Ectodermal cell (in vitro differentiated cells): Measurements from ENCODE around the gene PARD6G.

Source experiments
- H3K27ac ChIP-seq: 2 replicates; pipeline ENCODE4 v1.7.0; 2013; ENCODE audit warnings: mild to moderate bottlenecking, low read depth, low read length; ENCODE audit not compliant: insufficient read depth, poor library complexity, severe bottlenecking
- H3K27me3 ChIP-seq: 2 replicates; pipeline ENCODE4 v1.7.0; 2013; ENCODE audit warnings: mild to moderate bottlenecking, low read length; ENCODE audit not compliant: insufficient read depth, control insufficient read depth, poor library complexity, severe bottlenecking
- H3K36me3 ChIP-seq: one replicate; pipeline ENCODE4 v1.7.0; 2013; ENCODE audit warnings: low read length; ENCODE audit not compliant: control insufficient read depth, insufficient read depth
- H3K4me1 ChIP-seq: one replicate; pipeline ENCODE4 v1.7.0; 2013; ENCODE audit warnings: low read length; ENCODE audit not compliant: control insufficient read depth, insufficient read depth
- H3K4me3 ChIP-seq: 2 replicates; pipeline ENCODE4 v1.7.0; 2013; ENCODE audit warnings: low read depth, low read length, control low read depth; ENCODE audit not compliant: insufficient read depth
- H3K9me3 ChIP-seq: 2 replicates; pipeline ENCODE4 v1.7.0; 2013; ENCODE audit warnings: mild to moderate bottlenecking, low read length, moderate library complexity; ENCODE audit not compliant: control insufficient read depth
- WGBS, 2 experiments: methylation state at CpG; one replicate each; pipeline ENCODE4 v1.1.7; 2013; ENCODE audit warnings: missing lambda C conversion rate in 2 of 2; 5-methylcytosine and 5-hydroxymethylcytosine counted together

PARD6G gene

DNA sequence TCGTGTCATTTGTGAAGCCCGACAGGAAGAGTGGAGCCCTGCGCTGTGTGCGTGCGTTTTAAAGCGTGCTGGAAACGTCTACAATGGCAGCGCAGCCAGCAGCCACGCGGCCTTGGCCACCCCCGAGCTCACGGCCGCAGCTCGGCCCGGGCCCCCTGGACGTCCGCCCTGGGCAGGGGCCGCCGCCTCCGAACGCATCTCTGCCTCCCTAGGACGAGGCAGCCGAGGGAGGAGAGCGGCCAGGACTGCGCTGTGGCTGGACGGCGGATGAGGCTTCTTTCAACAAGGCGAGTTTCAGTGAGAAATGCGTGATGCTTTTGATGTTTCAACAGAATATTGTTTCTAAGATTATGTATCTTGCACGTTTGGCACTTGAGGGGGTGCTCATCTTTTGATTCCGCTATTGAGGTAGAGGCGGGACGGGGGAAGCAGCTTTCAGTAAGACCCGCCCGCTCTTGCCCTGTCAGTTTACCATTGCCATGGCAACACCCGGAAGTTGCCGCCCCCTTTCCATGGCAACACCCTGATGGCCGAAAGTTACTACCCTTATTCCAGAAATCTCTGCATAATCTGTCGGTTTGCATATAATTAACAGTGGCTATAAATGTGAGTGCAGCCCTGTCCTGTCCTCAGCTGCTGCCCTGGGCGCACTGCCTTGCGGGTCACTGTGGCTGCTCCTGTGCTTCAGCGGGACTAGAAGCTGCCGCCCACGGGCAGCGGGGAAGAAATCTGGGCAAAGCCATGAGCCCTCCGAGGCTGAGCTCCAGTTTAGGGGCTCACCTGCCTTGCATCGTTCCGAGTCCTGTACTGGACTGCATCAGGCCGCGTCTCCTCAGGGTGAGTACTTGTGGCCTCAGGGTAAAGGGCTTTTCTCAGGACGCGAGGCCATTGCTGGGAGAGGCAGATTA is 99.6 kb downstream of the PARD6G start:
- Histone ChIP-seq H3K36me3 (peaks cover 3% of the 10 kb centered on the region), H3K9me3 (no peaks in the 10 kb centered on the region), H3K27ac (no peak overlapping the region), H3K4me1 (no peaks in the 10 kb centered on the region), H3K27me3 (no peaks in the 10 kb centered on the region), H3K4me3 (peak overlapping the region; percentile 34)
- 84 to 85% methylated on average over 52 of the region's 52 CpGs for WGBS, 2 experiments

DNA sequence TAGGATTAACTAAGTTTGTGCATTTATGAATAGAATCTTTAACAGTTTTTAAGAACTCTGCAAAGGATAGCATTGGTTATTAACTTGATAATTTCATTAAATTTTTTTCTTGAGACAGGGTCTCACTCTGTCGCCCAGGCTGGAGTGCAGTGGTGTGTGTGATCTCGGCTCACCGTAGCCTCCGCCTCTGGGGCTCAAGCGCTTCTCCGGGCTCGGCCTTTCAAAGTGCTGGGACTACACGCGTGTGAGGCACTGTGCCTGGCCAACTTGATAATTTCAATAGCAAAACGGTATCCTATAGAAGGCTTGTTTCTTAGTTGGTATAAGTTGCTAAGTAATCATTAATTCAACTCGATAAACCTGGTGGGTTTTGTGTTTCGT is 100.3 kb downstream of the PARD6G start:
- Histone ChIP-seq H3K9me3 (no peaks in the 10 kb centered on the region), H3K4me3 (peak overlapping the region; percentile 34), H3K36me3 (peaks cover 3% of the 10 kb centered on the region), H3K4me1 (no peaks in the 10 kb centered on the region), H3K27ac (no peak overlapping the region), H3K27me3 (no peaks in the 10 kb centered on the region)
- WGBS, 2 experiments, result 83 to 87% methylated on average over 12 of the region's 12 CpGs

DNA sequence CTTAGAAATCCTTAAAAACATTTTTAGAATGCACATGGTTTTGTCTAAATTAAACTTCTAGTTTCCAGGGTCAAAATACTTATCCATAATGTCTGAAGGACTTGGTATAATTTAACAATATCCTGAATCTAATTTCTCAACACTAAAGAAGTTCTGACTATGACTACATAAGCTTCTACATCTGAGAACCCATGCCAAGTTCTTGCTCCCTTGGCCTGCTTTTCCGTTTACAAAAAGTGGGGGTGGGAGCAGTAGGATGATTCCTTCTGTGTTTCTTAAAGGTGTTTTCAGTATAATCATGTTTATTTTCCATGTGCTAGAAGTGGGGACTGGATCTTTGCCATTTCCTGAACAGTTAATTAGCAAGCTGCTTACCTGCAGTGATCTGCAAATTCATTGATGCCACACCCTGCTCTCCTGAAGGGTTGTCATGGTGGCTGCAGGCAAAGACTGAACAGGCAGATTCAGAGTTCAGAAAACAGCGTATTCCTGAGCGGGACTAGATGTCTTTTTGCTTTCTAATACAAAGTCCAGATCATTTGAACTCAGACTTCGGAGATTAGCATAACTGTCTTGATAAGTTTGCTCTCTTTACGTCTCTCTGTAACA is 102.0 kb downstream of the PARD6G start:
- Histone ChIP-seq H3K9me3 (no peaks in the 10 kb centered on the region), H3K36me3 (peaks cover 3% of the 10 kb centered on the region), H3K27ac (no peak overlapping the region), H3K4me1 (no peaks in the 10 kb centered on the region), H3K4me3 (no peak overlapping the region), H3K27me3 (no peaks in the 10 kb centered on the region)
- 93% methylated on average over 5 of the region's 5 CpGs for WGBS, 2 experiments

DNA sequence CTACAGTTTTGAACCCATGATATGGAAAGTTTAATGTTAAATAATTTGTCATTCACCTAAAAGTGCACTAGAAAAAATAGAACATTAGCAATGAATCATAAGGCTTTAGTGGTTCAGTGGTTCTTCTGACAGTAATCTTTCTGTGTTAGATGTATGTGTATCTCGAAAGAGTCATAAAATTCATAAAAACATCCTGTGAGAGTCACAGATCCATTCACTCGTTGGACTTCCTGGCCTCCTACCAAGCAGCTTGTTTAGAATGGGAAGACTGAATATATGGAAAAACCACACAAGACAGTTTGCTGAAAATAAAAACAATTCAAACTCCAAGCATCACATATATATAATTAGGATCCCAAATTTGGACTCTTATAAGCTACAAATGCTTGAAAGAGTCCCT is 103.4 kb downstream of the PARD6G start:
- 89 to 100% methylated on average over 1 to 2 of the region's 2 CpGs for WGBS, 2 experiments
- H3K27ac ChIP-seq, result no peak overlapping the region
- H3K4me3 ChIP-seq, result no peak overlapping the region
- no peaks in the 10 kb centered on the region for H3K4me1 ChIP-seq
- no peaks in the 10 kb centered on the region for H3K27me3 ChIP-seq
- H3K36me3 ChIP-seq, result peaks cover 3% of the 10 kb centered on the region
- no peaks in the 10 kb centered on the region for H3K9me3 ChIP-seq

DNA sequence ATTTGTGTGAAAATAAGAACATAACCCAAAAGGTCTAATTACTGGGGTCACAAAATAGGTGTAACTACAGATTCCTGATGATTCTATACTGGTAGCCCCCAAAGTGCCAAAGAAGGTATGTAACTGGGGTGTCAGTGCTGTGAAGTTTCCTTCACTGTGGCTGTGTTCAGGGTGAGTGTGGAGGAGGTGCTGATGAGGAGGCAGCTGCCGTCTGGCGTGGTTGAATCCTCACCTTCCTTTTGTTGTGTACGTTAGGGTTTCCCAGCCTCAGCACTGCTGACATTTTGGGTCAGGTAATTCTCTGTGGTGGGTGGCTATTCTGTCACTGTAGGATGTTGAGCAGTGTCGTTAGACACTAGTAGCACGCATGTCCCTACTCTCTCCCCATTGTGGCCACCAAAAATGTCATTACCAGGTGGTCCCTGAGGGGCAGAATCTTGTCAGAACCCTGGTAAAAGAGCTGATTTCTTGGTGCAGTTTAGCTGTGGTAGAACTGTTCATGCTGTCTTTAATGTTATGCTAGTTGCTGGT is 106.8 kb downstream of the PARD6G start:
- 93 to 98% methylated on average over 5 of the region's 5 CpGs for WGBS, 2 experiments
- Histone ChIP-seq H3K9me3 (no peaks in the 10 kb centered on the region), H3K27ac (no peak overlapping the region), H3K27me3 (no peaks in the 10 kb centered on the region), H3K4me3 (no peak overlapping the region), H3K36me3 (peaks cover 19% of the 10 kb centered on the region), H3K4me1 (no peaks in the 10 kb centered on the region)

DNA sequence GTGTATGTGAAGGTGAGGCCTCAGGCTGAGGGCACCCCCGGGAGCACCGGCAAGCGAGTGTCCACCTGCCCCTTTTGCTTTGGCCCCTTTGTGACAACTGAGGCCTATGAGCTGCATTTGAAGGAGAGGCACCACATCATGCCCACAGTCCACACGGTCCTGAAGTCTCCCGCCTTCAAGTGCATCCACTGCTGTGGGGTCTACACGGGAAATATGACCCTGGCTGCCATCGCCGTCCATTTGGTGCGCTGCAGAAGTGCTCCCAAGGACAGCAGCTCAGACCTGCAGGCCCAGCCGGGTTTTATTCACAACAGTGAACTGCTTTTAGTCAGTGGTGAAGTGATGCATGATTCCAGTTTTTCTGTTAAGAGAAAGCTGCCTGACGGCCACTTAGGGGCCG is 109.3 kb downstream of the PARD6G start:
- no peak overlapping the region for H3K27ac ChIP-seq
- H3K4me1 ChIP-seq, result no peaks in the 10 kb centered on the region
- H3K27me3 ChIP-seq, result no peaks in the 10 kb centered on the region
- H3K4me3 ChIP-seq, result no peak overlapping the region
- H3K9me3 ChIP-seq, result no peaks in the 10 kb centered on the region
- H3K36me3 ChIP-seq, result peaks cover 23% of the 10 kb centered on the region
- WGBS, 2 experiments, result 92% methylated on average over 12 of the region's 12 CpGs

DNA sequence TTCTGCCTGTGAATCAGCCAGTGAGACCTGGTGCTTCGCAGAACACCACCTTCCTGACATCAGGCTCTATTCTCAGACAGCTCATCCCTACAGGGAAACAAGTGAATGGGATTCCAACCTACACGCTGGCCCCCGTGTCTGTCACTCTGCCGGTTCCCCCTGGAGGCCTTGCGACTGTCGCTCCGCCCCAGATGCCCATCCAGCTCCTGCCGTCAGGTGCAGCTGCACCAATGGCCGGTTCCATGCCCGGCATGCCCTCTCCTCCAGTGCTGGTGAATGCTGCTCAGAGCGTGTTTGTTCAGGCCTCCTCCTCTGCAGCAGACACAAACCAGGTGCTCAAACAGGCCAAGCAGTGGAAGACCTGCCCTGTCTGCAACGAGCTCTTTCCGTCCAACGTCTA is 110.2 kb downstream of the PARD6G start:
- Histone ChIP-seq H3K27ac (no peak overlapping the region), H3K9me3 (no peaks in the 10 kb centered on the region), H3K36me3 (peaks cover 24% of the 10 kb centered on the region), H3K4me1 (no peaks in the 10 kb centered on the region), H3K4me3 (no peak overlapping the region), H3K27me3 (no peaks in the 10 kb centered on the region)
- WGBS, 2 experiments, result 96% methylated on average over 14 of the region's 14 CpGs

DNA sequence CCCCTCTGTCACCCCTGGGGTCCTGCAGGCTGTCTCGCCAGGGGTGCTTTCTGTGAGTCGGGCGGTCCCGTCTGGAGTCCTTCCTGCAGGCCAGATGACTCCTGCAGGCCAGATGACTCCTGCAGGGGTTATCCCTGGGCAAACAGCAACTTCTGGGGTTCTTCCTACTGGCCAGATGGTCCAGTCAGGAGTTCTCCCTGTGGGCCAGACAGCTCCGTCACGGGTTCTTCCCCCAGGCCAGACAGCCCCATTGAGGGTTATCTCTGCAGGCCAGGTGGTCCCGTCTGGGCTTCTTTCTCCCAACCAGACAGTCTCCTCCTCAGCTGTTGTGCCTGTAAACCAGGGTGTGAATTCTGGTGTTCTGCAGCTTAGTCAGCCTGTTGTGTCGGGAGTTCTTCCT is 110.6 kb downstream of the PARD6G start:
- H3K4me1 ChIP-seq, result no peaks in the 10 kb centered on the region
- WGBS, 2 experiments, result 83% methylated on average over 8 of the region's 8 CpGs
- no peak overlapping the region for H3K27ac ChIP-seq
- no peaks in the 10 kb centered on the region for H3K27me3 ChIP-seq
- peaks cover 24% of the 10 kb centered on the region for H3K36me3 ChIP-seq
- no peaks in the 10 kb centered on the region for H3K9me3 ChIP-seq
- H3K4me3 ChIP-seq, result no peak overlapping the region

DNA sequence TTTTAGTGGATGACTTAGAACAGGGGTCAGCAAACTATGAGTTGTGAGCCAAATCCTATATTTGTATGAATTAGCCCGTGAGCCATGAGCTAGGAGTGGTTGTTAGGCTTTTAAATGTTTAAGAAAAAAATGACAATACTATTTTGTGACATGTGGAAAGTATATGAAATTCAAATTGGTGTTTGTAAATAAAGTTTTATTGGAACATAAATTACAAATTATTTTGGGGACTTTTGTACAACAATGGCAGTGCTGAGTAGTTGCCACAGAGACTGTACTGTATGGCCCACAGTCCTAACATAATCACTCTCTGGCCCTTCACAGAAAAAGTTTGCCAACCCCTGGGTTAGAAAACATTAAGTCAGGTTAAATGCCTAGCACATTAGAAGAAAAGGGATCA is 112.2 kb downstream of the PARD6G start:
- Histone ChIP-seq H3K27me3 (no peaks in the 10 kb centered on the region), H3K4me3 (no peak overlapping the region), H3K4me1 (peaks cover under 1% of the 10 kb centered on the region), H3K27ac (no peak overlapping the region), H3K36me3 (peaks cover 24% of the 10 kb centered on the region), H3K9me3 (no peaks in the 10 kb centered on the region)
- 92 to 95% methylated on average over 1 of the region's 1 CpG for WGBS, 2 experiments

DNA sequence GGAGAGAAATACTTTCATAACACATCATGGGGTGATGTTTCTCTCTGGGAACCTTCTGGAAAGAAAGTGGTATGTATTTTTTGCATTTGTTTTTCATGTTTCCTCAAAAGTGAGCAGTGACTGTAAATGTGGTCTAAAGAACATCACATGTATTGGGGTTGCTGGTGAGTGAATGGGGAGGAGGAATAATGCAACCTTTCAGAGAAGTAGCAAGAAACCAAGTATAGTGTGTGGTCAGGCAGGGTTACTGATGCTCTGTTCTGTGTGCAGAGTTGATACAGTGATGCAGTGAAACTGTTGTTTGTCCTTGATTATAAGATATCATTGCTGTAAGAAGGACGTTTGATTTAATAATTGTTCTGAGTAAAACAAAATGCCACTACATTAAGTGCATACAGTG is 114.2 kb downstream of the PARD6G start:
- H3K27me3 ChIP-seq, result no peaks in the 10 kb centered on the region
- peaks cover 24% of the 10 kb centered on the region for H3K36me3 ChIP-seq
- no peaks in the 10 kb centered on the region for H3K9me3 ChIP-seq
- H3K4me3 ChIP-seq, result no peak overlapping the region
- WGBS, 2 experiments, result 80 to 95% methylated on average over 1 of the region's 1 CpG
- peaks cover 5% of the 10 kb centered on the region for H3K4me1 ChIP-seq
- H3K27ac ChIP-seq, result no peak overlapping the region
